Epidermal melanocyte (primary cell): ENCODE data around the gene LRPAP1.

Experiments
- DNase-seq: peaks from one replicate; pipeline ENCODE4 v3.0.0; 2011; ENCODE audit warnings: low spot score; ENCODE audit not compliant: insufficient read length

LRPAP1 gene

GRCh38 chr4:3486541-3487540 lies 45.4 kb downstream of the LRPAP1 start:
- no peak for DNase-seq

- no peak for DNase-seq
These were observed 46.2 kb downstream of the LRPAP1 start for GRCh38 chr4:3485886-3486540.

GRCh38 chr4:3485011-3485791 lies 47.0 kb downstream of the LRPAP1 start:
- no peak for DNase-seq

GRCh38 chr4:3484057-3484973 lies 47.9 kb downstream of the LRPAP1 start:
- DNase-seq, result no peak

- DNase-seq, result peak; percentile 56
These were observed 48.7 kb downstream of the LRPAP1 start for GRCh38 chr4:3483471-3483921.

- DNase-seq, result no peak
These were observed 49.5 kb downstream of the LRPAP1 start for GRCh38 chr4:3482707-3483106.

GRCh38 chr4:3481783-3482393 lies 50.3 kb downstream of the LRPAP1 start:
- DNase-seq, result no peak

- no peak for DNase-seq
These were observed 51.1 kb downstream of the LRPAP1 start for GRCh38 chr4:3481113-3481531.

GRCh38 chr4:3480528-3481112 lies 51.6 kb downstream of the LRPAP1 start:
- DNase-seq, result peak; percentile 86

GRCh38 chr4:3479358-3480101 lies 52.7 kb downstream of the LRPAP1 start:
- no peak for DNase-seq

GRCh38 chr4:3478446-3479357 lies 53.5 kb downstream of the LRPAP1 start:
- DNase-seq, result no peak

GRCh38 chr4:3477750-3478430 lies 54.3 kb downstream of the LRPAP1 start:
- no peak for DNase-seq

GRCh38 chr4:3476936-3477749 lies 55.1 kb downstream of the LRPAP1 start:
- no peak for DNase-seq

GRCh38 chr4:3476341-3476747 lies 55.9 kb downstream of the LRPAP1 start:
- DNase-seq, result no peak

- DNase-seq, result no peak
These were observed 56.4 kb downstream of the LRPAP1 start for GRCh38 chr4:3475713-3476260.

GRCh38 chr4:3475041-3475712 lies 57.0 kb downstream of the LRPAP1 start:
- DNase-seq, result no peak
